Endothelial cell of hepatic sinusoid (primary cell): Measurements from ENCODE around the gene KIAA1217.

Experiments used
- in situ Hi-C: cut with HindIII; loops from 2 replicates; pipeline ENCODE4 v1.10.0; 2017; ENCODE audit warnings: low sequenced_read_pairs

Gene KIAA1217

DNA sequence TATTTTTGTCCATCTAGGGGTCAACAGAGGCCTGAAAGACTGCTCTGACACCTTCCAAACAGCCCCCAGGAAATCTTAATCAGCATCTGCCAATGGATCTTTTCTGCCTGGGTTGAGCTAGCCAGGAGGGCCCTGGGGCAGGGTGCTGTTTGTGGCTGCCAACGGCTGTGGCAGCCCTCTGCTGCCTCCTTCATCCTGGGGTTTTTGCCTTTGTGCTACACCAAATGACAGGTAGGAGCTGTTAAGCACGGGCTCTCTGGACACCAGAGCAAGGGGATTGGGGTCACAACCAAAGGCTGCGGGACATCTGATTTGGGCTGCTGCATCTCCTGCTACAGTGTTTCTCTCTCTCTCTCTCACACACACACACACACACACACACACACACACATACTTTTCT is 2.0 kb upstream of the KIAA1217 start:
- in situ Hi-C loops, result loop anchor here (25.0 kb wide), 1 partner anchor 305 kb away; no protein-coding TSS in a partner anchor

GRCh38 chr10:24207341-24207740 is 1.6 kb upstream of the KIAA1217 start:
- in situ Hi-C loops, result loop anchor here (25.0 kb wide), 1 partner anchor 305 kb away; no protein-coding TSS in a partner anchor

DNA sequence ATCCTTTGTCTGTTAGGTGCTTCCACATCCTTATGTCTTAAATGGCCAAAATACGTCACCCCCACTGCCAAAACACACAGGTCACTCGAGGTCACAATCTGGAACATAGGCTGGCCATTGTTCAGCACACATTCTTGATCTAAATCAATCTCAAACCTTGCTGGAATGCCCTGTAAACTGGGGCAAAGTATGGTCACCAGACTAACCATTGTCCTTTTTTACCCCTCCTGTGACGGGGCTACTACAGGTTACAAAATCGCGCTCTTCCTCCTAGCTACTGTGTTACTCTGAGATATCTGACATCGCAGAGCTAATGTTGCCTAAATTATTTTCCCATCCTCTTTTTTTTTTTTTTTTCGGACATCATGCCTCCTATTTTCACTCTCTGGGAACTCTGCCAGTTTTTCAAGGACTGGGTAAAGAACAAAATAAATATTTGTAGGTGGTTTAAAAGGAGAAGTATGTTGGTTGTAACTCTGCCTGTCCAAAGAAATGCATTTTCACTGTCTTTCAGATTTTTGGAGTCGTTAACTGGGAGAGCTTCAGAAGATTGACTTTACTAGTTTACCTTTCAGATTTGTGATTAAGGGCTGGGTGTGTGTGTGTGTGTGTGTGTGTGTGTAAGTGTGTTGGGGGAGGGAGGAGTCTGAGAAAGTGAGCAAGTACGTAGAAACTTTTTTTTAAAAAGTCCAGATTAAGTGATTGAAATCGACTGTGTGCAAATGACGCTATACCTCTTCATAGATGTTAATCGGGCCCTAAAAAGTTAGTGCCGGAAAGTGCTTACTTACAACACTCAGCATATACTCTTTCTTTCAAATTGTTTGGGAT is 942 bp upstream of the KIAA1217 start:
- in situ Hi-C loops, result loop anchor here (25.0 kb wide), 1 partner anchor 304 kb away; no protein-coding TSS in a partner anchor

DNA sequence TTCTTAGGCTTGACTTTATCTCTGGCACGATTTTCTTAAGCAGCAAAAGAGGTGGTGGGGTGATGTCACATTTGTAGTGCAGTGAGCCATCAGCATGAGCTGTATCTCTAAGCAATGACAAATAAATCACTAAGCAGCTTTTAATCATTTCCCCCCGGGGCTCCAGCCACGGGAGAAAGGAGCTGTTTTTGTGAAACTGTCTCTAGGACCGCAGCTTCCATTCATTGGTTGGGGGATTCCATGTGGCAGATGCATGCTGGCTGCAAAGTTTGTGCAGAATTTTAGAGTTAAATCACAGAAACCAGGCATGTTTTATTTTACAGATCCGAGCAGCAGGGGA is 464 bp downstream of the KIAA1217 start:
- in situ Hi-C loops, result loop anchor here (25.0 kb wide), 1 partner anchor 303 kb away; no protein-coding TSS in a partner anchor

- in situ Hi-C loops, result loop anchor here (25.0 kb wide), 1 partner anchor 302 kb away; no protein-coding TSS in a partner anchor
Measured at GRCh38 chr10:24209946-24210491, 1.1 kb downstream of the KIAA1217 start.

DNA sequence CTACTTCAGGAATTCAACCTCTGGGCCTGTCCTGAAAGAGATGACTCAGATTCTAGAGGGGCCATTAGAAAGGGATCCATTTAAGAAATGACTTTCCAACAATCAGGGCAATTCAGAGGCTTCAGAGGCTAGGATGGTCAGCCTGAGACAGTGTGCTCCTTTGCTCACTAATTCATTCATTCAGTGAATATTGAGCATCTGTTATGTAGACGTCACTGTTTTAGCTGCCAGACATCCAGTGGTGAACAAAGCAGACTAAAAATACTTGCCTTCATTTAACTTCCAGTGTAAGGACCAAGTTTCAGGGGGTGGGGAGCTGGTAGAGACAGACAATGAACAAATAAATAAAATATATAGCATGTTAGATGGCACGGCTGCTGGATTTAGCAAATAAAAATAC is 1.6 kb downstream of the KIAA1217 start:
- in situ Hi-C loops, result loop anchor here (25.0 kb wide), 1 partner anchor 302 kb away; no protein-coding TSS in a partner anchor

DNA sequence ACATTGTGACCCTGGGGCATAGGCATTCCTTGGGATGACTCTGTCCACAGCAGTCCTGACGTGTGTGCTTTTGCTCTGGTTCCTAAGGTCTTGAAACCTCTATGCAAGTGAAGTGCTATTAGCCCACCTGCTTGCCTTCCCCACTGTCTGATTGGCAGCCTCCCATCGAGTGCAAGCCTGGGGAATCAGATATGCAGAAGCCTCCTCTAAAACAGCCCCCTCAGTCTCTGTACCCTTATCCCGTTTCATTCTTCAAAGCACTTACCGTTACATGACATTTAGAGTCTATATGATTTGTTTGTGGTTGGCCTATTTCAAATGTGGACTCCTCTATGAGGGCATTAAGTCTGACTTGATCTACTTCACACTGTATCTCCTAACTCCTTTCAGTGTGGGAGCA is 4.3 kb downstream of the KIAA1217 start:
- in situ Hi-C loops, result loop anchor here (25.0 kb wide), 1 partner anchor 299 kb away; no protein-coding TSS in a partner anchor

DNA sequence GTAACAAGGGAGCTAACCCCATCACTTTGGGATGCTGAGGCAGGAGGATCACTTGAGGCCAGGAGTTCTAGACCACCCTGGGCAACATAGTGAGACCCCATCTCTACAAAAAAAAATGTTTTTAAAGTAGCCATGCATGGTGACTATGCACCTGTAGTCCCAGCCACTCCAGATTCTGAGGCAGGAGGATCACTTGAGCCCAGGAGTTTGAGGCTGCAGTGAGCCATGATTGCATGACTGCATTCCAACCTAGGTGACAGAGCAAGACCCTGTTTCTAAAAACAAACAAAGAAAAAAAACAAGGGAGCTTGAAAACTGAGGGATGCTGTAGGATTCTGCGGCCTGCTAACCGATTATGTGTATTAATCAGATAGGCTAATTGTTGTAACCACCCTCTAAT is 4.9 kb downstream of the KIAA1217 start:
- in situ Hi-C loops, result loop anchor here (25.0 kb wide), 1 partner anchor 298 kb away; no protein-coding TSS in a partner anchor

GRCh38 chr10:24214762-24215161 is 5.8 kb downstream of the KIAA1217 start:
- in situ Hi-C loops, result loop anchor here (25.0 kb wide), 1 partner anchor 298 kb away; no protein-coding TSS in a partner anchor

- in situ Hi-C loops, result loop anchor here (25.0 kb wide), 1 partner anchor 297 kb away; no protein-coding TSS in a partner anchor
Measured at GRCh38 chr10:24215196-24215595, 6.3 kb downstream of the KIAA1217 start.

DNA sequence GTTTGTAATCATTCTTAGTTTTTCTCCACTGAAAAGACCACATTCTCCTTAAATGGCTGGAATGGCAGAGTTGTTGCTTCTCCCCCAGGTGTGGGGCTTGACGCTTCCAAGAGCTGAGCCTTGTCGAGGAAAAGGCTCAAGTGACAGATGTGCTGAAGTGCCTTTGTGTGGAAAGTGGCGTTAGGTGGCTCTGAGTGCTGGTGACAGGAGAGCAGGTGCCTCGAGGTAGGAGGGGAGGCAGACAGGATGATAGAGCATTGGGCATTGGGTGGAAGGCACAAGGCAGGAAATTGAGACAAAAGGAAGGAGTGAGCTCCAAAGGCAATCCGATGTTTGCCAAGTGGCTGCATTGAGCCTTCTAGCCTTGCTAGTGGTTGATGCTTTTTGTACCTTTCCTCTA is 6.7 kb downstream of the KIAA1217 start:
- in situ Hi-C loops, result loop anchor here (25.0 kb wide), 1 partner anchor 297 kb away; no protein-coding TSS in a partner anchor

DNA sequence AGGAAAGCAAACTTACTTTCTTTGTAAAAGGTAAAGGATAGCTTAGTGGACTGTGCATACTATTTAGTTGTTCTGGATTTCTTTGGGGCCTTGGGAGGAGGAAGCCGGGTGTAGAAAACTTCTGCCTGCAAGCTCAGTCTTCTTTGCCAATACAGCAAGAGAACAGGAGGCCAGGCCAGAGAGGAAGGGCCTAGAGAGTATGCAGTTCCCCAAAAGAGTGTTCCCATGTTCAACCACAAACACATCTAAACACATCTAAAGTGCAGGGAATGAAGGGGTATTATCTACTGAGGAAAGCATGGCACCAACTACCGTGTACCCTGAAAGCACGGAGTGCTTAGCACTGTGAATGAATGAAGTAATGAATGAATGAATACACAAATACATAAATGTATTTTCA is 11.0 kb downstream of the KIAA1217 start:
- in situ Hi-C loops, result loop anchor here (25.0 kb wide), 1 partner anchor 292 kb away; no protein-coding TSS in a partner anchor

DNA sequence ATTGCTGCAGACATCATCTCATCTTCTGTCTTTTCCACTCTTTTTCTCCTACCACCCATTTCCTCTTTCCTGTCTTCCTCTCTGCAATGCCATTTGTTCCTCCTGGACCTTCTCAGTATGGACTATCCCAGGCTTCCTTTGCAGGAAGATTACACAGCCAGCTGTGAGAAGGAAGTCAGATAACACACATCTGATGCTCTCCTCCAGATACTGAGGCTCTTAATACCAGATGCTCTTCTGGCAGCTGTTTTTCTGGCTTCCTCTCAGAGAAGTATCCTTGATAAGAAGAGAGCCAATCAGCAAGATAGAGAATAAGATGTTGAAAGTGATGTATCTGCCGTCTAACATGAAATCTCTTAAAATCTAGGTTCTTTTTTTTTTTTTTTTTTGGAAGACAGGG is 14.4 kb downstream of the KIAA1217 start:
- in situ Hi-C loops, result loop anchor here (25.0 kb wide), 1 partner anchor 289 kb away; no protein-coding TSS in a partner anchor

GRCh38 chr10:24223953-24224352 is 15.0 kb downstream of the KIAA1217 start:
- in situ Hi-C loops, result loop anchor here (25.0 kb wide), 1 partner anchor 288 kb away; no protein-coding TSS in a partner anchor

DNA sequence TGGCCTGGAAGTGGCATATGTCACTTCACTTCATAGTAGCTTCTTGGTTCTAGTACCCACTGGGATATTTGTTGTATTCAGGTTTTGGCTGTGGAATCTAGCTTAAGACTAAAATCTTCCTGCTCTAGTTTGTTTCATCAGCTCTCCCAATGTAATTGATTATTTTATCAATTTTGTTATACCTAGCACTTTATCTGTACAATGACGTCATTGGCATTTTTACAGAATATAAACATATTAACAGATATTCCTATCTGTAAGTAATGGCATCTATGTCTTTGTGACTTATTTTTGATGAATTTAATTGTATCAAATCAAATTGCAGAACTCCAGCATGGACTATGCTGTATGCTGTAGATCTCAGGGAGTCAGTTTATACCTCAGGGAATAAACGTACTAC is 19.7 kb downstream of the KIAA1217 start:
- in situ Hi-C loops, result no loop called here

DNA sequence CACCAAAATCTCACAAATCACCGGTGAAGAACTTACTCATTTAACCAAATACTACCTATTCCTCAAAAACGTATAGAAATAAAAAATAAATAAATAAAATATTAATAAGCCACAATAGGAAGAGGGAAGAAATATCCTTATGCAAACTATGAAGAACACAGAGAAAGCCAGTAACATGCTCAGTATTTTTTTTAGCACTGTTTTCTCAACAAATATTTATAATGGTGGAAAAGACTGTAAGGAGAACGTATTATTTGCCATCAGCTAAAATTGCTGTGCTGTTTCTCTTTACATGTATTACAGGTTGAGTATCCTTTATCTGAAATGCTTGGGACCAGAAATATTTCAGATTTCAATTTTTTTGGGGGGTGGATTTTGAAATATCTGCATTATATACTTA is 21.0 kb downstream of the KIAA1217 start:
- in situ Hi-C loops, result no loop called here

DNA sequence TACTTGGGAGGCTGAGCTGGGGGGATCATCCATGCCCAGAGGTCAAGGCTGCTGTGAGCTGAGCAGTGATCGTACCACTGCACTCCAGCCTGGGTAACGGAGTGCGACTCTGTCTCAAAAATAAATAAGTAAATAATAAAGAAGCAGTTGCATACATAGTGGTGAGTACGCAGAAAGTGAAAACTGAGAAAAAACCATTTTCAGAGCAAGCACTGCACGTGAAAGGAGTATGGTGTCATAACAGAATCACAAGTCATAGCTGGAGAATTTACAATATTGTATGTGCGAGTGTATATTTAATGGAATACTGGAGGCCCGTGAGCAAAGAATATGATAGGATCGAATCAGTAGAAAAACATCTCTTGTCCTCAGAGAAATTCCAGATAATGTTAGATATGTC is 22.3 kb downstream of the KIAA1217 start:
- in situ Hi-C loops, result no loop called here

DNA sequence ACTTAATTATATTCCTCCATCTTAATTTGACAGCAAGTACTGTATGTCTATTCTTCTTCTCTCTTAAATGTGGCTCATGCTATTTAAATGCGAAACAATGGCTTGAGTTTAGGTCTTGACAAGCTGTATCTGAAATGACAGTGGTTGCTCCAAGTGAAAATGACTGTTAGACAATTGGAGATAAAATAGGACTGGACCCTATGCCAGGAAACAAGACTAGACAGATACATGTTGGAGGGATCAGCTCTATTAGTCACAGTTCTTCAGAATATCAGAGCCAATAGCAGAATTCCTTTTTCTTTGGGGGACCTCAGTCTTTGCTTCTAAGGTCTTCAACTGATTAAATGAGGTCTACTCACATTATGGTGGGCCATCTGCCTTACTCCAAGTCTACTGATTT is 25.8 kb downstream of the KIAA1217 start:
- in situ Hi-C loops, result no loop called here

GRCh38 chr10:24235471-24235870 is 26.5 kb downstream of the KIAA1217 start:
- in situ Hi-C loops, result no loop called here

DNA sequence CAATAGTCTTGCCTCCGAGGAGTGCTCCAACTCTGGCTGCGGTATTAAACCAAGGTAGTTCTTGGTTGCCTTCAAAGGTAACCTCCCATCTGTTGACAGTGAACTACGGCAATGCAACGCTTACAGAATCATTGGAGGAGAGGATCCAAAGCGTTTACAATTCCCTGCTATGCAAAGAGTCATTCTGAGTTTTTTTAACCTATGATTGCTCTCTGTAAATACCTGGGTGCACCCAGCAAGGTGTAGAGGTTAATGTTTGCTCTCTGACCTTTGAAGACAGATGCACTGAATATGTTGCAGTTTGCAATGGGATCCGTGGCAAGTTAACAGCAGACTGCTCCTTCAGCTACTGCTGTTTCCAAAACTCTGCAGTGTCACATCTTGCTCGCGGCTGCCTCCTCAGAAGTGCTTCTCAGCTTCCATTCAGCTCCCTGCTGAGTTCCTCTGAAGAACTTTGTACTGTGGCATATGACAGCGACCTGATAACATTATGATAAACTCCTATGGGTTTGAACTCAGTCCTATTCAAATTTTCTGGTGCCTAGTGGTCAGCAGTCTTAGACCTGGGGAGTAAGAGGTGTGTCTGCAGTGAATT is 29.0 kb downstream of the KIAA1217 start:
- in situ Hi-C loops, result no loop called here

DNA sequence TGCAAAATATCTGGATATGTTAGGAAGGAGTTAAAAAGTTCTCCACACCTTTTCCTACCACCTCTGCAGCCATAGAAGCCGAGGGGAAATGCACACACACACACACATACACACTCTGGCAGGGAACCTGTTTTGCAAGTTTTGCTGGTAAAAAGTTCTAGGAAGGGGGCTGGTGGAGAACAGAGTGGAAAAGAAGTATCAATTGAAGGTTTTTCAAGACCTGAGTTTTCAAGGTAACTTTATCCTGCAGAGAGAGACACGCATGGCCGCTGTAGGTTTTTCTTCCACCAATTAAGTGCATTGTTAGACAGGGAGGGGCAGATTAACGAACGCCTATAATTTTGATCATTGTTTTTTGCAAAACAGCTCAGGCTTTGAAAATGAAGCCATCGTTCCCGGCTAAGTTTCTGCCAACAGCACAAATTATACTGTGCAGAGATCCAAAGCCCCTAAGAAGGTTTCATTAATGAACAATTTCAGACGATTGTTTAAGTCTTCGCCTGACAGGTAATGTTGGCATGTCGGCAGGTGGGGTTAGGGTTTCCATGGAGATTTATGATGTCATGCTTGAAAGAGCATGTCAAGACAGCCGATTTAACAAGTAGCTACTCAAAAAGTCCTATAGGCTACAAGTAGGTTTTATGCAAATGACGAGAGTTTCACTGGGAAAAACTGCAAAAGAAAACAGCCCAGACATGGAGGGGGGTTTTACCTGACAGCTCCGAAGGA is 29.7 kb downstream of the KIAA1217 start:
- in situ Hi-C loops, result no loop called here
